Activated naive CD8-positive, alpha-beta T cell treated with anti-CD3 and anti-CD28 coated beads, Interleukin-2, amount 50 U/mL, for 16 hours (primary cell): ENCODE measurements around the gene ACSM5.

Source experiments
- DNase-seq: peaks from one replicate; pipeline ENCODE4 v3.0.0-alpha.2; 2020; ENCODE audit warnings: low read depth, low spot score

Gene ACSM5, protein sequence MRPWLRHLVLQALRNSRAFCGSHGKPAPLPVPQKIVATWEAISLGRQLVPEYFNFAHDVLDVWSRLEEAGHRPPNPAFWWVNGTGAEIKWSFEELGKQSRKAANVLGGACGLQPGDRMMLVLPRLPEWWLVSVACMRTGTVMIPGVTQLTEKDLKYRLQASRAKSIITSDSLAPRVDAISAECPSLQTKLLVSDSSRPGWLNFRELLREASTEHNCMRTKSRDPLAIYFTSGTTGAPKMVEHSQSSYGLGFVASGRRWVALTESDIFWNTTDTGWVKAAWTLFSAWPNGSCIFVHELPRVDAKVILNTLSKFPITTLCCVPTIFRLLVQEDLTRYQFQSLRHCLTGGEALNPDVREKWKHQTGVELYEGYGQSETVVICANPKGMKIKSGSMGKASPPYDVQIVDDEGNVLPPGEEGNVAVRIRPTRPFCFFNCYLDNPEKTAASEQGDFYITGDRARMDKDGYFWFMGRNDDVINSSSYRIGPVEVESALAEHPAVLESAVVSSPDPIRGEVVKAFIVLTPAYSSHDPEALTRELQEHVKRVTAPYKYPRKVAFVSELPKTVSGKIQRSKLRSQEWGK

GRCh38 chr16:20409398-20410120, at the start of gene ACSM5:
ACSM5 (plus strand) TSS chr16:20409534; CDS start chr16:20411485, 1,951 bp downstream.
- DNase-seq: no peak

GRCh38 chr16:20359997-20360396, 49.3 kb upstream of the ACSM5 start:
- no peak for DNase-seq

DNA sequence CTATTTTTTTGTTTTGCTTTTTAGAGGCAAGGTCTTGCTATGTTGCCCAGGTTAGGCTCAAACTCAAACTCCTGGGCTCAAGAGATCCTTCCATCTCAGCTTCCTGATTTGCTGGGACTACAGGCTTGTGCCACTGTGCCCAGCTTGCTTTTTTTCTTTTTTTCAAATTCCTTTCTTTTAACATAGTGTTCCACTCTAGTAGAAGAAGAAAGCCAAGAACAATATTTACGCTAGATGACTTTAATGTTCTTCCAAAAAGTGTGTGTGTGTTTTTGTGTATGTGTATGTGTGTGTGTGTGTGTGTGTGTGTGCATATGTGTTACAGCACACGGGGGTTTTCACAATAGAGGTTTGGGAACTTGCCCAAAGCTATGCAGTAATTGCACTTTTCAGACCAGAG, 46.1 kb upstream of the ACSM5 start:
- no peak for DNase-seq

GRCh38 chr16:20364051-20364450, 45.3 kb upstream of the ACSM5 start:
- DNase-seq: no peak

DNA sequence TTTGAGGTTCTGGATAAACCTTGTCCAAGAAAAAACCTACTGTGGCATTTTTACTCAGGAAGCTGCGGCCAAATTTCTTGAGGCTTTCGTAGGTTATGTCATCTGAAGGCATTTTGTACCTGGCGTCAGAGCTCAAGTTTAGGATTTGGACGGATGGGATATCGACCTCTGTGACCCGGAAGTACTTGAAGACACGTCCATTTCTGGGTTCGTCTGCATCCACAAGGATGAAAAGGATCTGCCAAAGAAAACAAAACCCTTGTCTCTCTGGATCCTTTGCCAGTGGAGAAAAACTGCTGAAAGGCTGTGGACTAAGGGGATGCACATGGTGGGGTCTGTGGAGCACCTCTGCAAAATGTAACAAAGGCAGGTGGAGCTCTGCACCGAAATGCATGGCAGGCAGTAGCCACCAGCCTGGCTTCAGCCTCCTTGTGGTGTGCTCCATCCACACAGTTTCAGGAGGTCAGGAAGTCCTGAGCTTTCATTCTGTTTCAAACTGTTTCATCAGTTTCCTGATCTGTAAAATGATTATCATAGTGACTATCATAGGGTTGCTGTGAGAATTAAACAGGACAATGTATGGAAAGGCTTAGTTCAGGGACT, 39.8 kb upstream of the ACSM5 start:
- no peak for DNase-seq

GRCh38 chr16:20372701-20373100, 36.6 kb upstream of the ACSM5 start:
- no peak for DNase-seq

DNA sequence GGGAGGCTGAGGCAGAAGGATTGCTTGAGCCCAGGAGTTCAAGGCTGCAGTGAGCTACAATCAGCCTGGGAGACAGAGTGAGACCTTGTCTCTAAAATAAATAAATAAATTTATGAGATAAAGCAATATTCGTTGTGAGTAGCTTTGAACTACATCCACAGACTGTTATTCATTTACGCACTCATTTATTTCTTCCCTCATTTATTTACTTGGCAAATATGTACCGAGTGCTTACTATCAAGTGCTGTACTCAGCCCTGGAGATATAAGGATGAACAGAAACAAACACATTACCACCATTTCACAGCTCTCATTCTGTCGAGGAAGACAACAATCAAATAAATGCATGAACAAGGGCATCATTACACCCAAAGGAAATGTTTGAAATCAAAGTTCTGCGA, 32.2 kb upstream of the ACSM5 start:
- no peak for DNase-seq

DNA sequence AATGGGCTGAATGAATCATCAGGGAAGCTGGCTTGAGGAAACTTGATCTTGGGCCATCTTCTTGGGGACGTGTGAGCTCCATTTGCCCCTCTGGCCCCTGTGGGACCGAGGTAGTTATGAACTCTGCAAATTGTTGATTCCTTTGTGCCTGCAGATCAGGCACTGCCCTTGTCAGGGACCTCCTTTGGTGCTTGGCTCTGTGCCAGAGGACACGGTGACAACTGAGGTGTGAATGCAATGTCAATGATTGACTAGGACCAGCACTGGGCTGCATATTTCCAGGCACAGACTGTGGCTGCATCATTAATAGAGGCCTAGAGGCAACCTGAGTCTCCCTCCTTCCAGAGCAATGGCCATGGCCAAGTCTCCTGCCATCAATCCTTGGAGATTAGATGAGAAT, 28.6 kb upstream of the ACSM5 start:
- DNase-seq: no peak

GRCh38 chr16:20382202-20382948, 27.0 kb upstream of the ACSM5 start:
- DNase-seq: no peak

DNA sequence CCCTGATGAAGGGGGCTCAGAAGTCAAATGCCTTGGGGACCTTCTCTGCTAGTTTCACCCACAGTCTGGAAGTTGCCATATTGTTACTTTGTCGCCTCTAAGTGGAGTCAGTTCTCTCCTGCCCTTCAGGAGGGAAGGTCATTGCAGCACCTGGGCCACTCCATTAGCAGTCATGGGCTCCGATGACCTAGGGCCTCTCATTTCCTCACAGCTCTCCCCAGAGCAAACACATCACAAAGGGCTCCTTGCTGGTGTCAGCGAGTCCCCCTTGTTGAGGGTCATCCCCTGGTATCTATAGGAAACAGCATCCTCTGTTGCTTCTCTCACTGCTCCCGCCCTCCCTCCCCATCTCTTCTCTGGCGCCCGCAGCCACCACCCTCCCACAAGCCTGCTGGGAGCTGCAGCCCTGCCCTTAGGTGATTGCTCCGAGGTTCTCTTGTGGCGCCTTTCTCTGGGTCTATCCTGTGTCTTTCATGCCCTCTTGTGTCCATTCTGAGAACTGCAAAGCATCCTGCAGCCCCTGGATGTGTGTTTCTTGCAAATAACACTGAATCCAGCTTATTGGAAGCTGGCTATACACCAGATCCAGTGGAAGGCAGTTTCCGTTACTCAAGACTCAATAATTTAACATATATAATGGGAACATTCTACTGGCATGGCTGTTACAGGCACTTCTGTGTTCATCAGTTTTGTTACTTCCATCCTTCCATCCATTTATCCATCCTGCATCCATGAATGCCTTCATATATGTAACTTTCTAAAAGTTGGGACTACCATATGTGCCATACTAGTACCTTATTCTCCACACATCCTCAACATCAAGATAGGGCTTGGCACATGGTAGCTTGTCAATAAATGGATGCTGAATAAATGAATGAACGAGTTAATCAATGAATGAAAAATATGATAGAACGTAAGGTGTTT, 26.0 kb upstream of the ACSM5 start:
- no peak for DNase-seq

- DNase-seq: peak; percentile 10
Measured at GRCh38 chr16:20385844-20386832, 23.2 kb upstream of the ACSM5 start.

- DNase-seq: no peak
Measured at GRCh38 chr16:20387978-20388377, 21.4 kb upstream of the ACSM5 start.

GRCh38 chr16:20388854-20389253, 20.5 kb upstream of the ACSM5 start:
- DNase-seq: no peak

DNA sequence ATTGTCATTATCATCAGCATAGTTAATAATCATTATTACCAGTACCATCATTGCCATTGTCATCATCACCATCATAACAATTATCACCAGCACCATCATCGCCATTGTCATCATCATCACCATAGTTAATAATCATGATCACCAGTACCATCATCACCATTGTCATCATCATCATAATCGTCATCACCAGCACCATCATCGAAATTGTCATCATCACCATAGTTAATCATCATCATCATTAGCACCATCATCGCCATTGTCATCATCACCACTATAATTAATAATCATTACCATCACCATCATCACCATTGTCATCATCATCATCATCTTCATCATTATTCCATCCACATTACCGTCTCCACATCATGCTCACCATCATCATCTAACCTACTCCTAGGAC, 18.3 kb upstream of the ACSM5 start:
- no peak for DNase-seq

DNA sequence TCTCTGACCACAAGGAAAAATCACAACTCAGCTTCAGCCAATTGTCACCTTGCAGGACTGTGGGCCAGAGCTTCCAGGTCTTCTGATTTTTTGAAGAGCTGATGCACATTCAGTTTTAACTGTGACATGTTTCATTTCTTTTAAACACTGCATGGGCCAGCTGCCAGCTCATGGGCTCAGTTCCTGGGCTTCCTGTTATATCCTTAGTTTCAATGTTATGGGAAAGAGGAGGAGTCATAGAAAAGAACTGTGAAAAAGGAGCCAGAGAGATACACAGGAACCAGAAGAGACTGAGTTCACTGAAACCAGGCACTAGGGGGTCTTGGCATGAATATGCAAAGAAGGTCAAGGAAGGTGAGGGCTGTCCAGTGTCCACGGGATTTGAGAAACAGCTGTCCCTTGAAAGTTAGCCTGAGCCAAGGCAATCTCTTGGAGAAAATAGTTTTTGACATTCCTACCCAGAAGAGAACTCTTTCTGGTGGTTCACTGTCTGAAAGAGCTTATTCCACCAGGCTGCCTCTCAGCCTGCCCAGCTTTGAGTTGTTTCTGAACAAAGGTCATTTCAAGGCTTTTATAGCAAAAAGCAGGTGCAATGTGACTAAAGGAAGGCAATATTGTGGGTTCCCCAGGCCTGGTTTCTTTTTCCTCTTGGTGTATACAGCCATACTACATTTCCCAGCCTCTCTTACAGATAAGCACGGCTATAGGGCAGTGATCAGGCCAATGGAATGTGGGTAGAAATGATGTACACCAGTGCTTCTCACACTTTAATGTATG, 15.3 kb upstream of the ACSM5 start:
- DNase-seq: no peak

GRCh38 chr16:20395946-20396345, 13.4 kb upstream of the ACSM5 start:
- no peak for DNase-seq

DNA sequence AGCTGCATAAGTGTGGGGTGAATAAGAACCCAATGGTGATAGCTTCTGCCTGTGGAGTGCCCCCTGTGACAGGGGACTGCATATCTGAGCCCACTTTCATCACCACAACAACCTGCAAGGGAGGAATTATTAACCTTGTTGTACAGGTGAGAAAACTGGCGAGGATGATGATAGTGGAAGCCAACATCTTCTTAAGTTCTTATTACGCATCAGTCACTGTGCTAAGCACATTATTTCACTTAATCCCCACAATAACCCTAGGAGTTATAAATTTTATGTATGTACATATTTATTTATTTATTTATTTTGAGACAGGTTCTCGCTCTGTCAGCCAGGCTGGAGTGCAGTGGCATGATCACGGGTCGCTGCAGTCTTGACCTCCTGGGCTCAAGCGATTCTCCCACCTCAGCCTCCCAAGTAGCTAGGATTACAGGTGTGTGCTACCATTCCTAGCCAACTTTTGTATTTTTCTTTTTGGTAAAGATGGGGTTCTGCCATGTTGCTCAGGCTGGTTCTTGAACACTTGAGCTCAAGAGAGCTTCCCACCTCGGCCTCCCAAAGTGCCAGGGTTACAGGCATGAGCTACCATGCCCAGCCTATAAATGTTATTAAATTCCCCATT, 12.4 kb upstream of the ACSM5 start:
- no peak for DNase-seq

DNA sequence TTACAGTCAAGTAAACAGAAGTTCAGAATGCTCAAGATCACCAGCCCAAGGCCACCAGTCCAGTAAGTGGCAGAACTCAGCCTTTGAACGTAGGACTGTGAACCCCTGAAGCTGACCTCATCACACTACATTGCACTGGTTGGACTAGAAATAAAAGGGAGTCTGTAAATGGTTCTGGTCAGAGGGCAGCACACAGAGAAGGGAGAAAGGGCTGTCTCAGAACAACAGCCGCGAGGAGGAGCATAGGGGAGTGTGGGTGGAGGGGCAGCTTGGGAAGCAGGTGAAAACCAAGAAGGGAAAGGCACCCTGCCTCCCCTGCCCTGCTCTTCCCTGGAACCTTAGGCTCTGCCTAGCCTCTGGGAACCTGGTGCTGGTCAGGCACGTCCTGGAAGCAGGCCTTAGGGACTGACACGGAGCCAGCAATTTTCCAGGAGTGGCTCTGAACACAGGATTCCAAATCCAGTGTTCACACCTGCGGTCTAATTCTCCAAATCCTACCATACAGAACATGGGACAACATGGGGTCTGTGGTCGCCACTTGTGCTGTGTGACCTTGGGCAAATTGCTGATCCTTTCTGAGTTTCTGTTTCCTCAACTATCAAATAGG, 11.8 kb upstream of the ACSM5 start:
- no peak for DNase-seq
